HEK293T (cell line): Measurements from ENCODE around the gene LRRC10B.

ENCODE experiments used
- CTCF ChIA-PET: fragments of 350-600 bp; formaldehyde crosslinking; extraction: SDS; loops from one replicate; lab custom pipeline; 2021; ENCODE audit warnings: antibody characterized with exemption, inconsistent platforms; lab: Yijun Ruan, JAX
- POLR2A ChIA-PET: fragments of 350-600 bp; formaldehyde crosslinking; extraction: SDS; loops from one replicate; lab custom pipeline; 2020; ENCODE audit warnings: antibody characterized with exemption, inconsistent platforms; lab: Yijun Ruan, JAX
- DNase-seq: peaks from one replicate; pipeline ENCODE4 v3.0.0; 2012; ENCODE audit warnings: mixed read lengths; ENCODE audit errors: extremely low spot score
- ARNT ChIP-seq: fragments of 450-650 bp; IDR thresholded peaks from 2 replicates; pipeline ENCODE4 v1.6.1; 2017; ENCODE audit warnings: mild to moderate bottlenecking
- BHLHE40 ChIP-seq: fragments of 450-650 bp; IDR thresholded peaks from 2 replicates; pipeline ENCODE4 v1.6.1; 2016; ENCODE audit warnings: mild to moderate bottlenecking, moderate library complexity, borderline replicate concordance
- CTBP1 ChIP-seq: fragments of 450-650 bp; IDR thresholded peaks from 2 replicates; pipeline ENCODE4 v1.6.1; 2016; ENCODE audit warnings: borderline replicate concordance
- ELF4 ChIP-seq: fragments of 450-650 bp; IDR thresholded peaks from 2 replicates; pipeline ENCODE4 v1.6.1; 2017; ENCODE audit warnings: antibody characterized with exemption
- FOXA1 ChIP-seq: fragments of 450-650 bp; IDR thresholded peaks from 2 replicates; pipeline ENCODE4 v1.6.1; 2016; ENCODE audit warnings: mild to moderate bottlenecking
- FOXK2 ChIP-seq: fragments of 450-650 bp; IDR thresholded peaks from 2 replicates; pipeline ENCODE4 v1.6.1; 2016; ENCODE audit warnings: mild to moderate bottlenecking
- FOXM1 ChIP-seq: fragments of 450-650 bp; IDR thresholded peaks from 2 replicates; pipeline ENCODE4 v1.6.1; 2017; ENCODE audit warnings: mild to moderate bottlenecking, borderline replicate concordance
- HDGF ChIP-seq: fragments of 450-650 bp; IDR thresholded peaks from 2 replicates; pipeline ENCODE4 v1.6.1; 2017; ENCODE audit warnings: antibody characterized with exemption, borderline replicate concordance
- L3MBTL2 ChIP-seq: fragments of 450-650 bp; conservative IDR thresholded peaks from 2 replicates; pipeline ENCODE4 v1.6.1; 2016; ENCODE audit warnings: mild to moderate bottlenecking
- LEF1 ChIP-seq: fragments of 450-650 bp; IDR thresholded peaks from 2 replicates; pipeline ENCODE4 v1.6.1; 2017; ENCODE audit warnings: mild to moderate bottlenecking, borderline replicate concordance
- NFRKB ChIP-seq: fragments of 450-650 bp; IDR thresholded peaks from 2 replicates; pipeline ENCODE4 v1.6.1; 2016; ENCODE audit warnings: mild to moderate bottlenecking, moderate library complexity
- PKNOX1 ChIP-seq: fragments of 450-650 bp; IDR thresholded peaks from 2 replicates; pipeline ENCODE4 v1.6.1; 2016
- SP1 ChIP-seq: fragments of 450-650 bp; IDR thresholded peaks from 2 replicates; pipeline ENCODE4 v1.6.1; 2017
- SUZ12 ChIP-seq: fragments of 450-650 bp; IDR thresholded peaks from 2 replicates; pipeline ENCODE4 v1.6.1; 2016; ENCODE audit warnings: mild to moderate bottlenecking
- TARDBP ChIP-seq: fragments of 450-650 bp; IDR thresholded peaks from 2 replicates; pipeline ENCODE4 v1.6.1; 2016
- ZNF384 ChIP-seq: fragments of 450-650 bp; IDR thresholded peaks from 2 replicates; pipeline ENCODE4 v1.6.1; 2016

Gene LRRC10B

GRCh38 chr11:61498767-61499341 lies 9.7 kb upstream of the LRRC10B start:
- POLR2A ChIA-PET: no interaction called here
- no peak for DNase-seq
- CTCF ChIA-PET: no interaction called here

GRCh38 chr11:61499816-61500491 lies 8.6 kb upstream of the LRRC10B start:
- ChIA-PET POLR2A (no interaction called here), CTCF (interaction anchor here (1.2 kb wide), 1 partner anchor 8 kb away, joined by 3 read pairs; no protein-coding TSS in a partner anchor)
- TF ChIP-seq PKNOX1: no peak
- no peak for TF ChIP-seq L3MBTL2
- TF ChIP-seq TARDBP: no peak
- TF ChIP-seq ELF4: no peak
- no peak for TF ChIP-seq SP1
- no peak for TF ChIP-seq LEF1
- TF ChIP-seq FOXM1: no peak
- no peak for TF ChIP-seq FOXK2
- TF ChIP-seq FOXA1: no peak
- TF ChIP-seq NFRKB: no peak
- TF ChIP-seq BHLHE40: no peak
- TF ChIP-seq CTBP1: no peak
- TF ChIP-seq ARNT: no peak
- no peak for TF ChIP-seq ZNF384
- TF ChIP-seq SUZ12: no peak
- no peak for DNase-seq

More at GRCh38 chr11:61498767-61499341, 9.7 kb upstream of the LRRC10B start:
- TF ChIP-seq TARDBP (no peak), ZNF384 (no peak), SUZ12 (no peak), HDGF (no peak), FOXA1 (no peak), FOXM1 (no peak), ARNT (no peak), BHLHE40 (no peak), PKNOX1 (no peak), ELF4 (no peak), NFRKB (no peak)

GRCh38 chr11:61502522-61502921 lies 6.0 kb upstream of the LRRC10B start:
- TF ChIP-seq FOXM1: no peak
- TF ChIP-seq ELF4: no peak
- no peak for TF ChIP-seq FOXA1
- no peak for TF ChIP-seq HDGF
- TF ChIP-seq BHLHE40: no peak
- no peak for TF ChIP-seq TARDBP
- TF ChIP-seq LEF1: no peak
- TF ChIP-seq ZNF384: no peak
- no peak for TF ChIP-seq NFRKB
- TF ChIP-seq CTBP1: no peak
- TF ChIP-seq FOXK2: no peak
- no peak for TF ChIP-seq ARNT
- no peak for TF ChIP-seq SP1
- TF ChIP-seq PKNOX1: no peak
- TF ChIP-seq L3MBTL2: no peak
- no peak for TF ChIP-seq SUZ12
- DNase-seq: no peak
- ChIA-PET CTCF (interaction anchor here (0.7 to 2.4 kb wide), 4 partner anchors 14 to 29 kb away, joined by 3 to 6 read pairs (median 4); no protein-coding TSS in a partner anchor), POLR2A (no interaction called here)

GRCh38 chr11:61503135-61503770 lies 5.3 kb upstream of the LRRC10B start:
- ChIA-PET POLR2A (no interaction called here), CTCF (interaction anchor here (0.7 to 2.4 kb wide), 3 partner anchors 14 to 21 kb away, joined by 3 to 6 read pairs (median 4); no protein-coding TSS in a partner anchor)
- DNase-seq: no peak
- TF ChIP-seq BHLHE40 (no peak), FOXA1 (no peak), CTBP1 (no peak), ZNF384 (no peak), TARDBP (no peak), PKNOX1 (no peak), LEF1 (no peak), FOXK2 (no peak), L3MBTL2 (no peak), SUZ12 (no peak), ELF4 (no peak), SP1 (no peak), FOXM1 (no peak), ARNT (no peak), NFRKB (no peak), HDGF (no peak)

- POLR2A ChIA-PET: no interaction called here
- DNase-seq: no peak
- TF ChIP-seq LEF1 (no peak), TARDBP (no peak), FOXM1 (no peak), ZNF384 (no peak), HDGF (no peak), L3MBTL2 (no peak), PKNOX1 (no peak), BHLHE40 (no peak), NFRKB (no peak), SUZ12 (no peak), FOXK2 (no peak), FOXA1 (no peak), SP1 (no peak), ARNT (no peak), ELF4 (no peak), CTBP1 (no peak)
- CTCF ChIA-PET: no interaction called here
Observed at GRCh38 chr11:61505106-61505505, 3.4 kb upstream of the LRRC10B start.
